Measurements from ENCODE around the gene DRC7. TPM values are rescaled to one million over a fixed set of nuclear protein-coding genes. Genes with fewer than 3 reads are reported as not detected.

Gene DRC7
- total RNA-seq, 1 experiment from 2014 or later: 0.72 TPM

DNA sequence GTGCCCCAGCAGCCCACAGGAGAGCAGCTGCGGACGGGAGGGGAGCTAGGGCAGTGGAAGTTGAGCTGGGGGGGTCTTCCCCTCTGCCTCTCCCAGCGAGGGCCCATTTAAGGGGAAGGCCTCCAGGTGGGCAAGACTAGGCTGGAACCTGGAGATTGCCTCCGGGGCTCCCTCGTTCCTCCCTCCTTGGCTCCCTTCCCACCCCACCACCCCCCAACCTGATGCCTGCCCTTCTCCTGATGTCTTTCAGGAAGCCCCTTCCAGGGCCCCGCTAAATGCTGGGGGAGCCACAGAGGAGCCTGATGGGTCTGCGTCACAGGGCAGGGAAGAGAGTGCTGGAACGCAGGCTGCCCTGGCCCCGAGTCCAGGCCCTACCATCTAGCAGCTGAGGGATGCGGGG lies 49.4 kb upstream of the DRC7 start:
- peaks cover 12% of the 10 kb centered on the region for H3K27me3 Mint-ChIP-seq (ENCODE audit: low read depth)
- H3K9me3 ChIP-seq (ENCODE audit: control insufficient read depth, low read depth, low read length): no peaks in the 10 kb centered on the region
- no peak overlapping the region for H3K9ac ChIP-seq (ENCODE audit: extremely low read depth, insufficient read length, low read length)
- no peak overlapping the region for H2BK120ac ChIP-seq (ENCODE audit: low read depth, low read length, poor library complexity, severe bottlenecking)
- no peaks in the 10 kb centered on the region for H3K4me1 ChIP-seq (ENCODE audit: insufficient read depth, low read length)
- no peak overlapping the region for H2BK12ac ChIP-seq (ENCODE audit: insufficient read length, low read depth, low read length)
- no peak overlapping the region for H3K4me2 ChIP-seq (ENCODE audit: insufficient read depth, insufficient read length, low read length)
- no peak for DNase-seq
- H3K79me2 ChIP-seq (ENCODE audit: insufficient read depth, low read length): no peaks in the 10 kb centered on the region
- H3K56ac ChIP-seq (ENCODE audit: insufficient read length, low read depth, low read length): no peak overlapping the region
- no peak overlapping the region for H2BK20ac ChIP-seq (ENCODE audit: low read depth, low read length, poor library complexity, severe bottlenecking)
- no peak overlapping the region for H4K5ac ChIP-seq (ENCODE audit: insufficient read length, low read depth, low read length)
- H2BK5ac ChIP-seq (ENCODE audit: insufficient read length, low read length): no peak overlapping the region
- no peaks in the 10 kb centered on the region for H3K36me3 Mint-ChIP-seq (ENCODE audit: insufficient read depth in 1 of 3, low read depth in 3 of 3)
- no peak overlapping the region for H3K27ac ChIP-seq (ENCODE audit: insufficient read length, low read depth, low read length)
- no peaks in the 10 kb centered on the region for H3K79me1 ChIP-seq (ENCODE audit: insufficient read depth, low read depth, low read length, poor library complexity, severe bottlenecking)
- no CpG with 5 or more reads among the region's 10 CpGs for WGBS (ENCODE audit: extremely low coverage, insufficient read length, low lambda C conversion rate)
- no peak overlapping the region for H3K4me3 Mint-ChIP-seq
- H3K4ac ChIP-seq (ENCODE audit: low read depth, low read length): no peak overlapping the region
- H3K27me3 ChIP-seq (ENCODE audit: insufficient read depth, low read length): no peaks in the 10 kb centered on the region
- H3K18ac ChIP-seq (ENCODE audit: insufficient read length, low read depth, low read length): no peak overlapping the region
- H3K4me1 Mint-ChIP-seq: peaks cover 4 to 6% of the 10 kb centered on the region in 2 experiments; a peak in 3 of 4 replicates
- H2AK5ac ChIP-seq (ENCODE audit: insufficient read length, low read length): no peak overlapping the region
- no peaks in the 10 kb centered on the region for H3K23me2 ChIP-seq (ENCODE audit: insufficient read length, low read depth, low read length, poor library complexity, severe bottlenecking)
- H4K8ac ChIP-seq (replicated peaks; ENCODE audit: insufficient read length, low read depth, low read length): no peak overlapping the region
- H2AFZ ChIP-seq (ENCODE audit: low read length): no peak overlapping the region
- no peak overlapping the region for H3K23ac ChIP-seq (ENCODE audit: insufficient read length, low read depth, low read length)
- no peak overlapping the region for H3K14ac ChIP-seq (ENCODE audit: insufficient read depth, low read length)
- TF ChIP-seq CTCF (conservative IDR thresholded peaks at IDR 0.05): no peak
- H4K91ac ChIP-seq (ENCODE audit: insufficient read length, low read depth, low read length): no peak overlapping the region
- H3K9me3 Mint-ChIP-seq: no peaks in the 10 kb centered on the region
- H4K20me1 ChIP-seq (ENCODE audit: control insufficient read depth, insufficient read depth, insufficient read length): peaks cover 3% of the 10 kb centered on the region
- no peak overlapping the region for H3T11ph ChIP-seq (ENCODE audit: low read length)
- H2BK15ac ChIP-seq (ENCODE audit: low read depth, low read length): no peak overlapping the region
- H3K27ac Mint-ChIP-seq: no peak overlapping the region
